Activated naive CD4-positive, alpha-beta T cell treated with anti-CD3 and anti-CD28 coated beads, Interleukin-2, amount 50 U/mL, for 16 hours (primary cell): ENCODE measurements around the gene RPL10.

Experiments
- DNase-seq: peaks from one replicate; pipeline ENCODE4 v3.0.0-alpha.2; 2020

The RPL10 gene

DNA sequence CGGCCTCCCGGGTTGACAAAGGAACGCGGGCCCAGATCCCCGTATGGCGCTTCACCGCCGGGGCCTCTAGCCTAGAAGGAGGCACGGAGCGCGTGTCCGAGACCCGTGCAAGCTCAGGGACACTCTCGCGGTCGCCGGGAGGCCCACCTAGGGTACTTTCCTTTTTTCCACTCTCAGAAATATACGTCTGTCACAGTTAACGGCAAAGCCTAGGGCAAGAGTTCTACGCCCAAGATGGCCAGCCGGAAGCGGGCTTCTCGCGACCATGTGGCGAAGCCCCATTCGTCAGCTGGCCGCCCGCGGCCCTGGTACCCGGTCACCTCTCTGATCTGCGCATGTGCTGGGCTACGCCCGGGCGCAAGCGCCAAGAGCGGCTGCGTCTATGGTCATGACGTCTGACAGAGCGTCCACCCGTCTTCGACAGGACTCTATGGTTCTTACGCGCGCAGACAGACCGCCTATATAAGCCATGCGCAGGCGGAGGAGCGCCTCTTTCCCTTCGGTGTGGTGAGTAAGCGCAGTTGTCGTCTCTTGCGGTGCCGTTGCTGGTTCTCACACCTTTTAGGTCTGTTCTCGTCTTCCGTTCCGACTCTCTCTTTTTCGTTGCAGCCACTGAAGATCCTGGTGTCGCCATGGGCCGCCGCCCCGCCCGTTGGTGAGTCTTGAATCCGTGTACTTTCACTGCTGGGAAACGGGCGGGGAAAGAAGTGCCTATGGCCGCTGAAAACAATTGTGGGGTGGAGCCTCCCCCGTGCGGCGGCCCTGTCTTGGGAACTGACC lies at the start of gene RPL10:
Gene RPL10 (plus strand): TSS at position 490 of the 780 bp plus-strand sequence. CDS start 143 bp downstream, at position 633.
- peak; percentile 88 for DNase-seq

DNA sequence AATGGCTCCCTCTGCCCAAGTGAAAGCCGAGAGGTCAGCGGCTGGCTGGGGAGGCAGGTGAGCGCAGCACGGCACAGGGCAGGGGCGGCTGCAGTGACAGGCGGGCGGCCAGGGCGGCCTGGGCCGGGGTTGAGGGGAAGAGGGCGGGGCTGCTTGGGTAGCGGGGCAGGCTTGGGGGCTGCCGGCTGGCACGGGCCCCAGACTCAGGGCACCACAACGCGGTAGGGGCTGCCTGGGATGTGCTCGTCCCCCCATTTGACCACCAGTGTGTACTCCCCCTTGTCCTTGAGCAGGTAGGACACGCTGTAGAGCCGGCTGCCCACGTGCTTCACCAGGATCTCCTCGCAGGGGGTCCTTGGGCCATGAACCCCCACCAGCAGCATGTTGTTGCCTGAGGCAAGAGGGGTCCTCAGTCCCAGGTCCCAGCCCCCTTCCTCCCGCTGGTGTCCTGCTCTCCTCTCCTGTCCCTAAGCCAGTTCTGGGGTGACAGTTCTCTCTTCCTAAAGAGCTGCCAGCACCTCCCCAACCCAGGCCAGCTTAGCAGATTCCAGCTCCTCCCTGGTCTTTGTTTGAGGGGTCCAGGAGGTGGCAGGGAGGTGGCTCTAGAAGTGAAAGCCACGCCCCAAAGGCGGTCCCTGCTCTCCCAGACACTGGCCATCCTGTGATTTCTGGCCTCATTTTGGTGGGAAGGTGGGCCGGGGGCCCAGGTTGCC lies 49.4 kb upstream of the RPL10 start:
- DNase-seq, result no peak

GRCh38 chrX:154349359-154349935 lies 48.7 kb upstream of the RPL10 start:
- no peak for DNase-seq

GRCh38 chrX:154349979-154350378 lies 48.2 kb upstream of the RPL10 start:
- DNase-seq, result no peak

DNA sequence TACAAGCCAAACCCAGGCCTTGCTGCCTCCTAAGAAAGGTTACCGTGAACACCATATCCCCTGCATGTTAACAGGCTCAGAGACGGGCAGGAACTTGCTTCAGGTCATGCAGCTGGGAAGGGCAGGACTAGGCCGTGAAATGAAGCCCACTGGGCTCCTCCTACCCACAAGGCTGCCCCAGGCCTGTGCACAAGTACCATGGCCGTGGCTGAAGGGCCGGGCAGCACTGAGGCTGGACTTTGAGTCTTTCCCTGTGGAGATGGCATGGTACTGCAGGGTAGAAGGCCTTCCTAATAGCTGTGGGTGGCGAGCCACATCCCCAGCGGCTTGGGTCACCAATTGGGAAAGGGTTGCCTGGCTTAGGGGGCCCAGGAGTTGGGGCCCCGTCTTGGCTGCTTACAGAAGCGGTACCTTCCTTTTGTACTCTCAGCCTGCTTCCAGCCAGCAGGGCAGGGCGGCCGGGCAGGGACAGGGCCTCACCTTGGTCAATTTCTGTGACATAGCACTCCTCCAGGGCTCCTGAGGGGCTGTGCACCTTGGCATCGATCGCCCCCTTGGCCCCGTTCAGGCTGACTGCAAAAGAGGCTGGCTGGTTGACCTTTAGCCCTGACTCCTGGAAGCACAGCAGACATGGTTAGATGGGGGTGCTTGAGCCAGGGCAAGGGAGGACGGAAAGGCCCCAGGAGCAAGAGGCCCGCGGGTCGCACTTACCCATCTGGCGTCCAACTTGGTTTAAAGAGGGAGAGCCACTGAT lies 47.6 kb upstream of the RPL10 start:
- DNase-seq, result no peak

- DNase-seq, result no peak
Measured at GRCh38 chrX:154351183-154352011, 46.8 kb upstream of the RPL10 start.

DNA sequence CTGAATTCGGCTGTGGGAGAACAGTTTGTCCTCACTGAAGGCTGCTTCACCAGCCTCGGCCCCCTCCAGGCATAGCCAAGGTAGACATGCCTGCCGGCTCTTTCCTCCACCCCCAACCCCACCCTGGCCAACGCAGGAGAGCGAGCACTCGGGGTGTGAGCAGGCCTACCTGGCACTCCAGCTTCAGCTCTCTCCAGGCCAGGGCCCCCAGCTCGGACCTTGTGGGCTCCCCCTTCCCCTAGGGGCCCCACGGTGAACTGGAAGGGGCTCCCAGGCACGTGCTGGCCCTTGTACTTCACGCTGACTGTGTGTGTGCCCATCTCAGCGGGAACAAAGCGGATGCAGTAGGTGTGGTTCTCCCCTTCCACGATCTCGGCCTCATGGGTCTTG lies 46.2 kb upstream of the RPL10 start:
- DNase-seq, result no peak

DNA sequence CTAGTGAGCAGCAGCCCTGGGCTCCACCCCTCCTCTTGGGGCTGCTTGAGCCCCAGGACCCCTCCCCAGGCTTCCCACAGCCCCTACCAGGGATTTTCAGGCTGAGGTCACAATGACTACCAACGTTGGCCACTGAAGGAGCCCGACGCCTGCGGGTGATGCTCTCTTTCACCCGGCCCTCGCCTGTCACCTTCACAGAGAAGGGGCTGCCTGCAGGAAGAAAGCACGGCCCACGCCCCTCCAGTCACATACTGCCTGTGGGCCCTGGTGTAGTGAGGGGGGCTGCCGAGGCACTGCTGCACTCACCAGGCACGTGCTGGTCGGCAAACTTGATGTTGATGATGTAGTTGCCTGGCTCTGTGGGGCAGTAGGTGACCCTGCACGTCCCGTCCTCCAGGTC lies 45.7 kb upstream of the RPL10 start:
- no peak for DNase-seq

- no peak for DNase-seq
Measured at GRCh38 chrX:154353172-154353843, 44.9 kb upstream of the RPL10 start.

DNA sequence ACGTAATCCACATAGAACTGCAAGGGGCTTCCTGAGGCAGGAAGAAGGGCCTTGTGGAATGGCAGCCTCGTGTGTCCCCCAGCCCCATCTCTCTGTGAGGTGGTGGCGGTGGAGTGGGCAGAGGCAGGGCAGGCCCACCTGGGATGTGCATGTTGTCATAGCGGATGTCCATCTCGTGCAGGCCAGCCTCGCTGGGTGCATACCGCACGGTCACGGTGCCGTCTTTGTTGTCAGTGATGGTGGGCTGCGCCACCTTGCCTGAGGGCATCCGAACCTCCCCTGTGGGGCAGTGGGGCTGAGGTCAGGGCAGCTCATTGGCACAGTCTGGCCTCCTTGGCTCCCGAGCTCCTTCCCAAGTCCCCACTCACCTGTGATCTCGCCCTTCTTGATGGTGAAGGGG lies 44.2 kb upstream of the RPL10 start:
- no peak for DNase-seq

DNA sequence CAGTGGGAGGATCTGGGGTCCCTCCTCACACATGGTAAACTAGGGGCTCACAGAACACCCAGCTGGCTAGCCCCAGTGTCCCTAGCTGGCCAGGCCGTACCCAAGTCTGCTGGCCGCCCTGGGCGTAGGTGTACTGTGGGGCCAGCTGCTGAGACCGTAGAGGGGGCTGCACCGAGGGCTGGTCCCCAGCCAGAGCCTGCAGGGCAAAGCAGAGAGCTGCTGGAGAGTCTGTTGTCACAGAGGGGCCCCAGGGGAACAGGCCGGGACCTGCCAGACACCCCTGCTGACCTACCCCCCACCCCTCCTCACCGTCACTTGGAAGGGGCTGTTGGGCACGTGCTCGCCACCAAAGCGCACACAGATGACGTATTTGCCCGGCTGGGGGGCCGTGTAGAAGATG lies 43.7 kb upstream of the RPL10 start:
- no peak for DNase-seq

DNA sequence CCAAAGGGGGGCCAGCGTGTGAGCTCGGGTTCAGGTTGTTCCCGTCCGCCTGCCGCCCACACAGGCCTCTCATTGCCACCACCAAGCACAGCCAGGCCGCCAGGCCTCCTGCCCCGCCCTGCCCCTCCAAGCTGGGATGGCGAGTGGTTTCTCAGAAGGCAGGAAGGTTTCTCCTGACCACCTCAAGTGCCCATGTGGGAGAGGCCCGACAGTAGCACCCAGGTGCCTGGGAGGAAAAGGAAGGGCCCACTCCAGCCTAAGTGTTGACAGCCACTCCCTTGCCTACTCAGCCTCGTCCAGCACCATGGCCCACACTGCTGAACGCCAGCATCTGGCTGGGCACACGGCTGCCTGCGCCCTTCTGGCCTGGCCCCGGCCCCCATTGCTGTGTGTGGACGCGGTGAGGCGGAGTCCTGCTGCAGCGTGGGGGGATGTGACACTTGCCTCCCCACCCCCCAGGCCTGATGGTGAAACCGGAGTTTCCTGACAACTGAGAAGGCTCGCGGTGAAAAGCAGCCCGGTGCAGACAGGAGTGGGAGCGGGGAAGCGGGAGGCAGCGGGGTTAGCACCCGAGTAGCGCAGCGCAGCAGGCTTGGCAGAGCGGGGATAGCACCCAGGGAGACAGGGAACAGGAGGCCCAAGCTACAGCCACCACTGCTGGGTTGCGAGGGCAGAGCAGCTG lies 42.9 kb upstream of the RPL10 start:
- DNase-seq, result no peak

DNA sequence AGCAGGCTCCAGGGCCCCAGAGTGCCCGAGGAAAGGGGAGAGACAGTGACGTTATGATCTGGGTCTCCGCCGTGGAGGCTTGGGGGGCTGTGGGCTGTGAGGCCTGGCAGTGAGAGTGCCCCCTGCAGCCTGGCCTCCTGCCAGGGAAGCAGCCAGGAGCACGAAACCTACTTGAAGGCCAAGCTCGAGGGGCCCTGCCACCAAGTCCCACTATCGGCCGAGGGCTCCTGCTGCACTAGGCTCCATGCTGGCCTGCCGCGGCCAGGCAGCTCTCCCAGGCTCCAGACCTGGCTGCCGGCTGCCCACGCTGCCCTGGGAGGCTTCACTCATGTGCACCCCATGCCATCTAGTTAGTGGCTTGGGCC lies 42.4 kb upstream of the RPL10 start:
- DNase-seq, result no peak

- no peak for DNase-seq
Measured at GRCh38 chrX:154356596-154356995, 41.6 kb upstream of the RPL10 start.

- no peak for DNase-seq
Measured at GRCh38 chrX:154357205-154357604, 41.0 kb upstream of the RPL10 start.

DNA sequence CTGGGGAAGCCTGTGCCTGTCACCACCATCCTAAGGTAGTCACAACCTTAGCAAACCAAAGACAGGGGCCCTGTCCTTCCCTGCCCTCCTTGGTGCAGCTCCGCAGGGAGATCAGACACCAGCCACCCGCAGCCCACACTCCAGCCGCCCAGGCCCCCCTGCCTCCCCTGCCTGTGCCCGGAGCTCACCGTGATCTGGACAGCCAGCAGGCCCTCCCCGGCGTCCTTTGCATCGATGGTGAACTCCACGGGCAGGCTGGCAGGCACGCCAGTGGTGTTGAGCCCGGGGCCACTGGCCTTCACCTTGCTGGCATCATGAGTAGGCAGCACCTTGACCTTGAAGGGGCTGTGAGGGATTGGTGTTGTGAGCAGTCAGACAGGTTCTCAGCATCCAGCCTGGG lies 40.2 kb upstream of the RPL10 start:
- DNase-seq, result no peak

DNA sequence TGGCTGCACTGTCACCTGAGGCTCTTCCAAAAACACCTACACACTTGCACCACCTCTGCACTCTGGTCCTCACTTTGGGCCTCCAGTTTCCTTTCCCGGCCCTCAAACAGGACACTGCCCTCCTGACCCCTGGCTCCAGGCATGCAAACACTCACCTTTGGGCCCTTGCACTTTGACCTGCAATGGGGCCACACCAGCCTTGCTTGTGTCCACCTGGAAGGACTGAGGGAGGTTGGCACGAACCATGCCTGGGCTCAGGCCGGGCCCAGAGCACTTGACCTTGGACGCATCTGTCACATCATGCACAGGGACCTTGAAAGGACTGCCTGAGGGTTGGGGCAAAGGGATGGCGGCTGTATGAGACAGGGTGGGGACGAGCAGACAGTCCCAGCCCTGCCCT lies 39.3 kb upstream of the RPL10 start:
- DNase-seq, result no peak

- no peak for DNase-seq
Measured at GRCh38 chrX:154359362-154360154, 38.6 kb upstream of the RPL10 start.

DNA sequence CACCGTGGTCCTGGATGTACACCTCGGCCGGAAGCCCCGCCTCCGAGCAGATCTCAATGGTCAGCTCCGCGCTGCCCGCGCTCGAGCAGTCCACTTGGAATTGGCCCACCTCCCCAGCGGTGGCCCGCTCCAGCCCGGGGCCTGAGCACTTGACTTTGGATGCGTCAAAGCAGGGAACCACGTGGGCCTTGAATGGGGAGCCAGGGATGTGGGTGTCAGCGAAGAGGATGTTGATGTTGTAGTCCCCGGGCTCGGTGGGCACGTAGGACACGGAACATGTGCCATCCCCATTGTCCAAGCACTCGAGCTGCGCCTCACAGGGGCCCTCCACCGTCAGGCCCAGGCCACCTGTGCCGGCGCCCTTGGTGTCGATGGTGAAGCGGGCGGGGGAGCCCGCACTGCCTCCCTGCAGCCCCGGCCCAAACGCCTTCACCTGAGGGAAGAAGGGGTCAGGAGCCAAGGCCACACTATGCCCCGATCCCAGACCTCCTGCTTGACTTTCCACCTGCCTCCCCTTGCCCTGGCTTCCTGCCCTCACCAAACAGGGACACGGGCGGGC lies 37.9 kb upstream of the RPL10 start:
- DNase-seq, result no peak

- DNase-seq, result no peak
Measured at GRCh38 chrX:154362085-154362742, 36.0 kb upstream of the RPL10 start.
